Nephron (organoid): ENCODE data around the gene CCDC80.

Experiments used
- H3K27ac Mint-ChIP-seq, 3 experiments: 2 replicates each; pipeline ENCODE4 v1.8.0; 2020; ENCODE audit warnings: mixed read lengths in 3 of 3, mild to moderate bottlenecking in 2 of 3, moderate library complexity in 1 of 3
- H3K27me3 Mint-ChIP-seq: 2 replicates; pipeline ENCODE4 v1.8.0; 2021; ENCODE audit warnings: low read depth, mild to moderate bottlenecking, moderate library complexity, mixed read lengths
- H3K36me3 Mint-ChIP-seq: 2 replicates; pipeline ENCODE4 v1.8.0; 2020; ENCODE audit warnings: low read depth, mixed read lengths
- H3K4me1 Mint-ChIP-seq: 2 replicates; pipeline ENCODE4 v1.8.0; 2020; ENCODE audit warnings: mixed read lengths
- H3K4me3 Mint-ChIP-seq, 3 experiments: 2 replicates each; pipeline ENCODE4 v1.8.0; 2020; ENCODE audit warnings: mild to moderate bottlenecking in 3 of 3, mixed read lengths in 3 of 3, moderate library complexity in 2 of 3
- H3K9me3 Mint-ChIP-seq: 2 replicates; pipeline ENCODE4 v1.8.0; 2020; ENCODE audit warnings: mixed read lengths
- TF ChIP-seq, protein P1 (sequence below), 3 experiments: fragments of 200-600 bp; sonication (generic); IDR thresholded peaks; one replicate each; pipeline ENCODE4 v1.5.0; 2021; ENCODE audit warnings: antibody characterized with exemption in 3 of 3; ENCODE audit not compliant: unreplicated experiment in 3 of 3

The CCDC80 gene

DNA sequence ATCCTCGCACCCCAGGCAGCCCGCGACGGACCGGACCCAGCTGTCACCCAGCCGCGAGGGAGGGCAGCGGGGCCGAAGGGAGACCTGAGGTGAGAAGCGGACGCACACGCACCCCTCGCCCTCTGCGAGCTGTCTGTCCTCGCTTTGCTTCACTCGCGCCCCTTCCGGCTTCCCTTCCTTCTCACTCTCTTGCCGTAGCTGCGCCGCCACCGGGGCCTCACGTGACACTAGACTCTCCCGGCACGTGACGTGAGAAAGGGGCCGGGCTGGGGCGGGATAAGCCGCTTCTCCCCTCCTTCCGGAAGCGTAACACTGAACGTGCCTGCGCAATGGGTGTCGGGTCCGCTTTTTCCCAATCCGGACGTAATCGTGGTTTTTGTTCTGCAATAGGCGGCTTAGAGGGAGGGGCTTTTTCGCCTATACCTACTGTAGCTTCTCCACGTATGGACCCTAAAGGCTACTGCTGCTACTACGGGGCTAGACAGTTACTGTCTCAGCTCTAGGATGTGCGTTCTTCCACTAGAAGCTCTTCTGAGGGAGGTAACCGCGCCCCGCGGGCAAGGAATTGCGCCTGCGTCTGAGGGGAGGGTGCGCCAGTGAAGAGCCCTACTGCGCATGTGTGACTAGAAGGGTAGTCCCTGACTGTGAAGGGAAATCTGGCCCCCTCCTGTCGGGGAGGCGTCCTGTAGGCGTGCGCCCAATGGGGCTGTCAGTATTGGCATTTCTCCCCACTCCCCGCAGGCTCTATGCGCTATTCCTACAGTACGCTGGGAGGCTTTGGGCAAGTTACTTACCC, 79.0 kb downstream of the CCDC80 start, which contains the start of the genes ATG3 and SLC35A5:
Gene ATG3, minus strand, starts transcription at position 229 of the 796 bp plus-strand sequence. CDS start 434 bp downstream, outside the sequence.
Gene SLC35A5, plus strand, starts transcription at position 312 of the 796 bp plus-strand sequence. CDS start 1,359 bp downstream, outside the sequence.
- TF ChIP-seq, protein P1, sequence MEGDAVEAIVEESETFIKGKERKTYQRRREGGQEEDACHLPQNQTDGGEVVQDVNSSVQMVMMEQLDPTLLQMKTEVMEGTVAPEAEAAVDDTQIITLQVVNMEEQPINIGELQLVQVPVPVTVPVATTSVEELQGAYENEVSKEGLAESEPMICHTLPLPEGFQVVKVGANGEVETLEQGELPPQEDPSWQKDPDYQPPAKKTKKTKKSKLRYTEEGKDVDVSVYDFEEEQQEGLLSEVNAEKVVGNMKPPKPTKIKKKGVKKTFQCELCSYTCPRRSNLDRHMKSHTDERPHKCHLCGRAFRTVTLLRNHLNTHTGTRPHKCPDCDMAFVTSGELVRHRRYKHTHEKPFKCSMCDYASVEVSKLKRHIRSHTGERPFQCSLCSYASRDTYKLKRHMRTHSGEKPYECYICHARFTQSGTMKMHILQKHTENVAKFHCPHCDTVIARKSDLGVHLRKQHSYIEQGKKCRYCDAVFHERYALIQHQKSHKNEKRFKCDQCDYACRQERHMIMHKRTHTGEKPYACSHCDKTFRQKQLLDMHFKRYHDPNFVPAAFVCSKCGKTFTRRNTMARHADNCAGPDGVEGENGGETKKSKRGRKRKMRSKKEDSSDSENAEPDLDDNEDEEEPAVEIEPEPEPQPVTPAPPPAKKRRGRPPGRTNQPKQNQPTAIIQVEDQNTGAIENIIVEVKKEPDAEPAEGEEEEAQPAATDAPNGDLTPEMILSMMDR (IDR thresholded peaks at IDR 0.05; ENCODE audit: unreplicated experiment in 3 of 3): no peak
- H3K9me3 Mint-ChIP-seq: no peaks in the 10 kb centered on the region
- H3K36me3 Mint-ChIP-seq: peaks cover 29% of the 10 kb centered on the region
- no peaks in the 10 kb centered on the region for H3K27me3 Mint-ChIP-seq
- peaks cover 36% of the 10 kb centered on the region for H3K4me1 Mint-ChIP-seq
- peak within 1 kb of the TSS; percentile 98 to 100 (median 99) for H3K27ac Mint-ChIP-seq
- H3K4me3 Mint-ChIP-seq: peak within 1 kb of the TSS; percentile 96 to 99 (median 98)

DNA sequence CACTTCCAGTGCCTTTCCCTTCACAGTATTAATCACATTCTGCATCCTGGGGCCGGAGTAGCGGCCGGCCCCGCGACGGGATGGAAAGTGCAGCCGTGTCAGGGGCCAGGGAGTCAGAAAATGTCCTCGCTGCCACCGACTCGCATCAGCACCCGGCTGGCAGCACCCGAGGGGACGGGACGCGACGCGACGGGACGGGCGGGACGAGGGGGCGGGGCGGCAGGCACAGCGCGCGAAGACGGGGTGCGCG, 79.5 kb downstream of the CCDC80 start:
- Mint-ChIP-seq H3K4me3 (peak overlapping the region; percentile 96 to 99 (median 98)), H3K9me3 (no peaks in the 10 kb centered on the region), H3K36me3 (peaks cover 29% of the 10 kb centered on the region), H3K4me1 (peaks cover 36% of the 10 kb centered on the region), H3K27ac (peak overlapping the region; percentile 98 to 100 (median 99)), H3K27me3 (no peaks in the 10 kb centered on the region)
- TF ChIP-seq, protein P1 (IDR thresholded peaks at IDR 0.05; ENCODE audit: unreplicated experiment in 3 of 3): no peak

DNA sequence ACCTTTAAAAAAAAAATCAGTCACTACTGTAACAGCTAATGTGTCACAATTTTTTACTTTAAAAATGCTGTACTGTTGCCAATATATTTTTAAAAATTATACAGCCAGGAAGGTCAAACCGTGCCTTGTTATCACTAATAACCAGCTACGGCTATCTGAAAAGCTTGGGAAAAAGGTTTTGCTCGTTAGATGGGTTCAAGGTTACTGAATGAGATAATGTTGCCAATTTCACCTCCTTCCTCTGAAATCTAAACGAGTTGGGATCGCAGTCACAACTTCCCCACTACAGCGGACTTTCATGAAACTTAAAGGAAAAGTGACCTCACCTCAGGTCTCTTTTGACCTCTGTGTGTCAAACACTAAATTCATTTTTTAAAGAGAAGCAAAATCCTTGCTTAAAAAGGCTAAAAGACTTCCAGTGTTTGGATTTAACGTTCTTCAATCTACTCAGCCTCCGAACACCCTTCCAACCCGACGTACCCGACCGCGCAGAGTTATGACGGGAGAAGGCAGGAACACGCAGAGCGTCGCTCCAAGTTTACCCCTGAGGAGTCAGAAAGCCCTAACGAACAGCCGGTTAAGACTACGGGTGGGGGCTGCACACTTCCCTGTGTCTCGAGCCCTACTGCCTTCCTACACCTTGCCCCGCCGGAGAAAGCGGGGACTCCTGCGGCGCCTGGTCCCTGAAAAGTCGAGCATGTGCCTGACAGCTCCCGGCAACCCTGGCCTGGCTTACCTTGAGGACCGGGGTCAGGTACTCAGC, 80.0 kb downstream of the CCDC80 start:
- Mint-ChIP-seq H3K27ac (peak overlapping the region; percentile 98 to 100 (median 99)), H3K27me3 (no peaks in the 10 kb centered on the region), H3K9me3 (no peaks in the 10 kb centered on the region), H3K36me3 (peaks cover 26% of the 10 kb centered on the region), H3K4me3 (peak overlapping the region; percentile 96 to 99 (median 98)), H3K4me1 (peaks cover 36% of the 10 kb centered on the region)
- TF ChIP-seq, protein P1 (IDR thresholded peaks at IDR 0.05; ENCODE audit: unreplicated experiment in 3 of 3): no peak

- peaks cover 27% of the 10 kb centered on the region for H3K36me3 Mint-ChIP-seq
- H3K4me1 Mint-ChIP-seq: peaks cover 36% of the 10 kb centered on the region
- no peaks in the 10 kb centered on the region for H3K27me3 Mint-ChIP-seq
- TF ChIP-seq, protein P1 (IDR thresholded peaks at IDR 0.05; ENCODE audit: unreplicated experiment in 3 of 3): no peak
- peak overlapping the region; percentile 98 to 100 (median 99) for H3K27ac Mint-ChIP-seq
- H3K9me3 Mint-ChIP-seq: no peaks in the 10 kb centered on the region
- peak overlapping the region; percentile 96 to 99 (median 98) for H3K4me3 Mint-ChIP-seq
Observed at GRCh38 chr3:112560307-112560706, 80.6 kb downstream of the CCDC80 start.

DNA sequence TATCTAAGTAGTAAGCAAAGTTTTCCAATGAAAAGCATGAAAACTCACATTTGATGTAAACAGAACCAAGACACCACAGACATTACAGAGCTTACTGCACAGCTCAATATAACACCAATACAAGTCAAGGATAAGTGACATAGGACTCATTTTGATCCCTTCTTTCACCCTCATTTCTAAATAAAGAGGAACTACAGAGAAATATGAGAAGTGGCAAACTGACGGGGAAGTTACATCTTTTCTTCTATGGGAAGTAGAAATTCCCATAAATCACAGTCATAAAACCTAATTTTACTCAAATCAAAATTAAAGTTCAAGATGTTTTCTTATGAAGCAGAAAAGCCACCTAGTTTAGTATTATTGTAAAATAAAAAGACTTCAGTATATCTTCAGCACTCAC, 83.0 kb downstream of the CCDC80 start:
- H3K4me1 Mint-ChIP-seq: peaks cover 25% of the 10 kb centered on the region
- H3K36me3 Mint-ChIP-seq: peaks cover 19% of the 10 kb centered on the region
- TF ChIP-seq, protein P1 (IDR thresholded peaks at IDR 0.05; ENCODE audit: unreplicated experiment in 3 of 3): no peak
- peak overlapping the region in 1 of 3 experiments; percentile 26 for H3K4me3 Mint-ChIP-seq
- no peaks in the 10 kb centered on the region for H3K9me3 Mint-ChIP-seq
- no peaks in the 10 kb centered on the region for H3K27me3 Mint-ChIP-seq
- H3K27ac Mint-ChIP-seq: no peak overlapping the region
